Stimulated activated CD4-positive, alpha-beta T cell treated with anti-CD3 and anti-CD28 coated beads, Interleukin-15, amount 100 ng/mL, for 48 hours (primary cell): ENCODE results near the gene DERA.
"Not testable (repeated sequence)": the region's sequence is repeated elsewhere in the genome, so short reads cannot be mapped to it uniquely, and the experiment has no call there.

Source experiments
- DNase-seq, 2 donors: peaks; one replicate each; pipeline ENCODE4 v3.0.0-alpha.2; 2020; ENCODE audit warnings: low read depth in 2 of 2

Gene DERA

DNA sequence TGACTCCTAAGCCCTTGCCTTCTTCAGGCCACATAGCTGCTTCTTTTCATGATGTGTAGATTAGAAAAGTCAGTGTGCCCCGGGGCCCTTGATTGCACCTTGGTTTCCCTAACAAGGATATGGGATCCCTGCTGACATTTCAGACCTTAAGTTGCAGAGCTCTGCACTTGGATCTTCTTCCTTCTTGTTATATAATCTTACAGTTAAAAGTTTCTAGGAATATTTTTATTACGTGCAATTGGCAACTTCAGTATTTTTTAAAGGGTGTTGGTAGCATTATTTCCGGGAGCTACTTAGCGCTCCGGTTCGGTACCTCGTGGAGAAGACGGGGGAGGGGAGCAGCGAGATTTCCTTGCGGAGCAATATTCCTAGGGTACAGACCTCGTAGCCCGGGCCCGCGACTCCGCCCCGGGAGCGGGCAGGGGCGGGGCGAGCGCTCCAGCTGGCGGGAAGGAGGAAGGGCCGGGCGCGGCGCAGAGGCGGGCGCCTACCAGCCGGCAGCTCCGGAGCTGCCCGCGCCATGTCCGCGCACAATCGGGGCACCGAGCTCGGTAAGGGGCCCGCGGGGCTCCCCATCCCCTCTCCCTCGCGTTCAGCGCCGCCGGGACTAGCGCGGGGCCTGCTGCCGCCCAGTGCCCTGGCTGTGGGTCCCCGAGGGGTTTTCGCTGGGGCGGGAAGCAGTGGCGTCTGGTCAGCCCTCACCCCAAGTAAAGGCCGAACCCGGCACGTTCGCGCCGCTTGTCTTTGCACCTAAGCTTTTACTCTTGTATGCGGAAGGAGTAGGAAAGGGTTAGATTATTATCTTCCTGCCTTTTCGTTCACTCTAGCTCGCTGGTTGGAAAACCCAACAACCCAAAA lies at the start of gene DERA:
TSS of gene DERA (plus strand) at position 469 of the 858 bp plus-strand sequence. CDS start at position 521, 52 bp downstream.
- peak; percentile 9 to 31 for DNase-seq

DNA sequence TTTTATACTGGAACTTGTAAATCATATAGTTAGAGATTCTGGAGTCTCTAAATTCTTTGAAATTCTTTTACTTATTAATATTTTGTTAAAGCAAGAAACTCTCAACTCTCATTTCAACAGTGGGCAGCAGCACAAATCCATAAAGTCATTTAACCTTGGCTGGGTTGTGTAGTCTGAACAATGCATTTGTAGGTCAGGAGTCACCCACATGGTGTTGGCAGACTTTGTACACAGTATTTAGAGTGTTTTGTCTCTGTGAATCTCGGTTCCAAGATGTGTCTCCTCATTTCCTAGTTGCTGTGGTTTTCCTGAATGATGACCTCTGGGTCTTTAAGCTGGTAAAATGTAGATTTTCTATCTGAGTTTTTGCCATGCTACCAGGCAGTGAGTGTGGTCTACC lies 49.7 kb upstream of the DERA start:
- DNase-seq: no peak

DNA sequence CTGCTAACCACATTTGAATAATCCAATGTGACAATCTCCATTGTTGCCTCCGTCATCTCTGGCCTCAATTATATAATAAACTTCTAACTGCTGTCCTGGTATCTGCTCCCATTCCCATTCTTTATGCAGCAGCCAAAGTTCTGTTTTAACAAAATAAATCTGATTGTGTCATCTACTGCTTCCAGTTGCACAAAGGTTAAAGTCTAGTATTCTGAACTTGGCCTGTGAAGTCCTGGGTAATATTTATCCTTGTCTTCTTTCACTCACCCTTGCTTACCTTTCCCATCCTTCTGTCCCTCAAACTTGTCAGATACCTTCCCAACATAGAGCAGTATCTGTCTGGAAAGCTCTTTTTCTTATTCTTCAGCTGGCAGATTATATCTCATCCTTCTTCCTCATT lies 48.3 kb upstream of the DERA start:
- no peak for DNase-seq

DNA sequence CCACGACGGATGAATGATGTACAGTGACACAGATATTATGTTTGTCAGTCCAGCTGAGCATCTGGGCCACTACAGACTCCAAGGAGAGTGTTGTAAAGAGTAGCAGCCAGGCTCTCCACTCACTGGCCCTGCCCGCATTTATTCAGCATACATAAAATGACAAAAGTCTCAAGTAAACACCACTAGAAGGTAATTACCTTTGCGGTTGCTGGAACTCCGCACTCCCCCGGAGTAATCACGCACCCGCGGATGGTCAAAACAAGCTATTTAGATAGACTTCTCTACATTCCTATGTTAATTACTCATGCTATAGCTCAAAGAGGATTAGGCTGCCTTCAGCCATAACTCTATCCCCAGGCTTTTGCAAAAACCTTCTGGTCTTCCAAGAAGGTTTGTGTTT lies 47.8 kb upstream of the DERA start:
- DNase-seq: no peak

DNA sequence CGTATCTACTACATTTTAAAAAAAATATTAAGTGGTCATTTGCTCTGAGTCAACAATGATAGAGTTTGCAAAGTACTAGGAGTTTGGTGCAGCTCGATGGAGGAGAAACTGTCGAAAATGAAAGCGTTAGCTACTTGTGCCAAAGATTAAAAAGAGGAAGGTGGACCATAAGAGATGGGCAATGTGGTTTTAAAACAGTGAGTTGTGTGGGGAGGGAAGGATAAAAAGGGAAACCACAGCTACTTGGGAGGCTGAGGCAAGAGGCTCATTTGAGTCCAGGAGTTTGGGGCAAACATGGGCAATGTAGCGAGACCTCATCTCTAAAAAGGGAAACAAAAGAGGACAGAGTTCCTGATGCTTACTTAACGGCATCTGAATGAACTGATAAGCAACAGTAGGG lies 47.1 kb upstream of the DERA start:
- DNase-seq: no peak

DNA sequence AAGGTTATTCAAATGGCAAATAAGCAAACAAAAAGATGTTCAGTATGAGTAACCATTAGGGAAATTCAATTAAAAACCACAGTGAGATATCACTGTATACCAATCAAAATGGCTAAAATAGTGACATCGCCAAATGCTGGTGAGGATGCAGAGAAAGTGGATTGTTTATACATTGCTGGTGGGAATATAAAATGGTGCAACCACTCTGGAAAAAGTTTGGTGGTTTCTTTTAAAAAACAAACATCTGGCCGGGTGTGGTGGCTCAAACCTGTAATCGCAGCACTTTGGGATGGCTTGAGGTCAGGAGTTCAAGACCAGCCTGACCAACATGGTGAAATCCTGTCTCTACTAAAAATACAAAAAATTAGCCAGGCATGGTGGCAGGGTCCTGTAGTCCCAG lies 42.9 kb upstream of the DERA start:
- no peak for DNase-seq

DNA sequence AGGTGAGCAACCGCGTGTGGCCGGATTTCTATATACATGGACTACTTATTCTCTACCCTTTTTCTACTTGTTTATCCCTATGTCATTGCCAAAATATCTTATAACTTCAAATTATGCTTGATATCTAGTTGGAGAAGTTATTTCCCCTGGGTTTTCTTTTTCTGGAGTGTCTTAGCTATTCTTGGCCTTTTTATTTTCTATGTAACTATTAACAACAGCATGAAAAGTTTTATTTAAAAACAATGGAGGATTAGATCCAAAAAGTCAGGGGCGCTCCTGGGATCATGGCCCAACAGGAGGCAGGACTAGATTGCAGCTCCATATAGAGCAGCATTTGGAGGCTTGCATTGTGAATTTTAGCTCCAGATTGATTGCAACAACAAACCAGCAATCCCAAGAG lies 37.6 kb upstream of the DERA start:
- no peak for DNase-seq

DNA sequence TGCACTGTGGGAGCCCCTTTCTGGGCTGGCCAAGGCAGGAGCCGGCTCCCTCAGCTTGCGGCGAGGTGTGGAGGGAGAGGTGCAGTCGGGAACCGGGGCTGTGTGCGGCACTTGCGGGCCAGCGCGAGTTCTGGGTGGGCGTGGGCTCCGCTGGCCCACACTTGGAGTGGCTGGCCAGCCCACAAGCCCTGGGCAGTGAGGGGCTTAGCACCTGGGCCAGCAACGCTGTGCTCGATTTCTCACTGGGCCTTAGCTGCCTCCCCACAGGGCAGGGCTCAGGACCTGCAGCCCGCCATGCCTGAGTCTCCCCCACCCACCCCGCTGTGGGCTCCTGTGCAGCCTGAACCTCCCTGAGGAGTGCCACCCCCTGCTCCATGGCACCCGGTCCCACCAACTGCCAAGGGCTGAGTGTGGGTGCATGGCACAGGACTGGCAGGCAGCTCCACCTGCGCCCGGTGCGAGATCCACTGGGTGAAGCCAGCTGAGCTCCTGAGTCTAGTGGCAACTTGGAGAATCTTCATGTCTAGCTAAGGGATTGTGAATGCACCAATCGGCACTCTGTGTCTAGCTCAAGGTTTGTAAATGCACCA lies 36.5 kb upstream of the DERA start:
- DNase-seq: not testable (repeated sequence)

DNA sequence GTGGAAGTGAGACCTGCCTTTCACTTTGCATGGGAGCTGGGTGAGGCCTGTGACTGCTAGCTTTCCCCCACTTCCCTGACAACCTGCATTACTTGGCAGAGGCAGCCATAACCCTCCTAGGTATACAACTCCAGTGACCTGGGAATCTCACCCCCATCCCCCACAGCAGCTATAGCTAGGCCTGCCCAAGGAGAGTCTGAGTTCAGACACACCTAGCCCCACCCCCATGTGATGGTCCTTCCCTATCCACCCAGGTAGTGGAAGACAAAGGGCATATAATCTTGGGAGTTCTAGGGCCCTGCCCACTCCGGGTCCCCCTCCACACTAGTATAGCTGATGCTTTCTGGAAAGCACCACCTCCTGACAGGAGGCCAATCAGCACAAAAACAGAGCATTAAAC lies 35.3 kb upstream of the DERA start:
- no peak for DNase-seq

DNA sequence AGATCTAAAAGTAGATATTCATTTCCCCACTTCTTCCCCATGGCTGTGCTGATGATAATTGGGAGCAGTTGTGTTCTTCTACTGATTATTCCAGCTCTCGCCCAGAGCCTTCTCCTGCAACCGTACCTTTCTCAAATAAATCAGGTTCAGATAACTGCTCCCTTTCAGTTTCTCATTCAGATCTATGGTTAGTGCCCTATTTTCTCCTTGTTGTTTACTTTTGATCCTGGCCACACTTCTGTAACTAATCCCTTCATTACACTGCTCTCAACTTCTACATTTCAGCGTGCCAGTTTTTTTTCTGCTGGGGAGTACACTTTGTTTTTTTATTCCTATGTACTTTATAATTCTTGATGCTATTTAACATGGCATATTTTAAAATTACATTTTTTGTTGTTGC lies 31.7 kb upstream of the DERA start:
- no peak for DNase-seq

DNA sequence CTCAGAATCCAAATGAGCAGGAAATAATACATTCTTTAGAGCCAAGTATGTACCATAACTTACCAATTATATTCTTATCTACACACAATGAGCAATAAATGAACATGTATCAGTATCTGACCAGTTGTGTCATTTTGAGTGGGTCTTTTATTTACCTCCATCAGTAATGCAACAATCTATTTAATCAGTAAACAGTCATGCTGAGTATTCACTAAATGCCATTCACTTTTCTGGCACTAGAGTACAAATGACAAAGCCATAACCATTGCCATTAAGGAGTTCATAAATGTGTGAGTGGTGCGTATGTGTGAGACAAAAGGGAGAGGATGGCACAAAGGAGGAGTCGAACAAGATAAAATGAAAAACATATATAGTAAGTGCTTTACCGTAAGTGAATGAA lies 30.4 kb upstream of the DERA start:
- no peak for DNase-seq

DNA sequence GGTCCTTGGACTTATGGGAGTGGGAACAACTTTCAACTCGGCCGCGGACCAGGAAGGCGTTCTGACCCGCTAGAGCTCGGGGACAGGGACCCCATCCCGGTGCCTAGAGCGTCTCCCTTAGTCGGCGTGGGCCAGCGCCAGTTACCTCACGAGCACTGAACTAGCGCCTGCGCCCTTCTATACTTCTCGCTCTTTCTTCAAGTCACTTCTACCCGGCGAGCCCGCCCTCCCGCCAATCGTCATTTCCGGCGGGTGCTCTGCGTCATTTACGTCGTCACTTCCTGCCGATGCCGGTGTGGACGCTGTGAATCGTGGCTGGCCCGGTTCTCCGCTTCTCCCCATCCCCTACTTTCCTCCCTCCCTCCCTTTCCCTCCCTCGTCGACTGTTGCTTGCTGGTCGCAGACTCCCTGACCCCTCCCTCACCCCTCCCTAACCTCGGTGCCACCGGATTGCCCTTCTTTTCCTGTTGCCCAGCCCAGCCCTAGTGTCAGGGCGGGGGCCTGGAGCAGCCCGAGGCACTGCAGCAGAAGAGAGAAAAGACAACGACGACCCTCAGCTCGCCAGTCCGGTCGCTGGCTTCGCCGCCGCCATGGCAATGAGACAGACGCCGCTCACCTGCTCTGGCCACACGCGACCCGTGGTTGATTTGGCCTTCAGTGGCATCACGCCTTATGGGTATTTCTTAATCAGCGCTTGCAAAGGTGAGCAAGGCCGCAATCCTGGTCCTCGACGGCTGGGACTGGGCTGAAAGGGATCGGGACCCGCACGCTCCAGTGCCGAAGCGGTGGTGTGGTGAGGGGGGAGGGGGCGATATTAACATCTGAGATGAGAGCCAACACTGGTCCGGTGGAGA lies 28.8 kb upstream of the DERA start, which contains the start of gene STRAP:
TSS of gene STRAP (plus strand) at position 270 of the 854 bp plus-strand sequence. CDS start at position 591, 321 bp downstream.
- peak; percentile 91 to 94 for DNase-seq

DNA sequence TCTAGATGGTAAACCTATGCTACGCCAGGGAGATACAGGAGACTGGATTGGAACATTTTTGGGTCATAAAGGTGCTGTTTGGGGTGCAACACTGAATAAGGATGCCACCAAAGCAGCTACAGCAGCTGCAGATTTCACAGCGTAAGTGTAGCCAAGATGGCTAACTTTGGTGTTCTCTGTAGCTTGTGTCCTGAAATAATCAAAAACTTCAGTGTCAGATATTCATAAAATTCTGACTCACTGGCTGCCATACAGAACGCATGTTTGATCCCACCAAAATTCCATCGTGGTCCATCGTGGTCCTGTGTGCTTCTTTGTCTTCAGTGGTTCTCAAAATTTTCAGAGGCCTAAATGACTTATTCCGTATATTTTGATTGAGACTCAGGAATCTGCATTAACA lies 27.6 kb upstream of the DERA start:
- DNase-seq: no peak

DNA sequence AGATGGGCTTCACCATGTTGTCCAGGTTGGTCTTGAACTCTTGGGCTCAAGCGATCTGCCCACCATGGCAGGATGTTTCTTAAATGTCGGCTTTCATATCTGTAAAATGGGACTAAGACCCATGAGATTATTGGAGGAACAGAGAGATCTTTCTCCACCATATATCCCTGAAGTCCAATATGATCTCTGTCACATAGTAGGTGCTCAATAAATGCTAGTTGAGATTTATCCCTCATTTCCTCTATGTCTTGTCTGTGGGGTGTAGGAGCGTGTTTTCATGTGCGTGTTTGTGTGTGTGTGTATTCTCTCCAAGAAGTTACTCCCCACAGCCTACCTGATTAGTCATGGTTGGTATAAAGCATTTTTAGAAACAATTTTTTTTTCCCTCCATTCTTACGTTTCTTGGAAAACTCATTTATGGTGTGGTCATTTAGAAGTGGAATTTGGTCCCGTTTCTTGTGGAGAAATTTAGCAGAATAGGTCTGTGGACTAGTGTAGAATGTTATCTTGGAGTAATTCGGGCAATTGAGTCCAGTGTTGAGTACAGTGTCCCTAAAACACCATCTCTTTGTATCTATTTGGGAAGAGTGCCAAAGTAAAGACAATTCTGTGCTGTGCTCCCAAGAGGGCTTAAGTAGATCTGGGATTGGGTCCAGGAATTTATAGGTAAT lies 24.6 kb upstream of the DERA start:
- no peak for DNase-seq

DNA sequence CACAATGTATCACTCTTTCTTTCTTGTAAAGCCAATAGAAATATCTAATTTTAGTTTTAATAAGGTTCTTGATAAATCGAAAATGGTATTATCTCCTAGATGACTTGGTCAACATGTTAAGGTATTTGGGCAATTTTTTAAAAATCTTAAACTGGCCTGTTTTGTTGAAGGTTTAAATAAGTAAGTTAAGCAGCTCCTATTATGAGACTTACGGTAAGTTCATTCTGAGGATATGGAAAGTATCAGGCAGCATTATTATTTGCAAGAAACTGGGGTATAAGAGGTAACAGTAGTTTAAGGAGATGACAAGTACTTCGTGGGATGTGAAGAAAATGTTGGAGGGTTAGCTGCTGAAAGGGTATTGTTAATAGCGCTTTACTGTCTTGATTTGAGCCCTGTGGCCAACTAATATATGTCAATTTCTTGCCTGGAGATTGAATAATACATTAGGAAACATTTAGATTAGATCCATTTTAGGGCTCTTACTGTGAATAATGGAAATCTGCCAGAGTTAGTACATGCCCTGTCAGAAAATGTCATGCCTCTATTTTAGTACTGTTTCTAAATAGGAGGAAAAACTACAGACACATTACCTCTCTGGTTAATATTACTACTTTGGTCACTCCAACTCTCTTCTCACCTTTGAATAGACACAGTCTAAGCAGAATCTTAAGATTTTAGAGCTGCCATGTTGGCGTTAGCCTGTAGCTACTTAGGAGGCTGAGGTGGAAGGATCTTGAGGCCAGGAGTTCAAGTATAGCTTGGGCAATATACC lies 23.9 kb upstream of the DERA start:
- no peak for DNase-seq

DNA sequence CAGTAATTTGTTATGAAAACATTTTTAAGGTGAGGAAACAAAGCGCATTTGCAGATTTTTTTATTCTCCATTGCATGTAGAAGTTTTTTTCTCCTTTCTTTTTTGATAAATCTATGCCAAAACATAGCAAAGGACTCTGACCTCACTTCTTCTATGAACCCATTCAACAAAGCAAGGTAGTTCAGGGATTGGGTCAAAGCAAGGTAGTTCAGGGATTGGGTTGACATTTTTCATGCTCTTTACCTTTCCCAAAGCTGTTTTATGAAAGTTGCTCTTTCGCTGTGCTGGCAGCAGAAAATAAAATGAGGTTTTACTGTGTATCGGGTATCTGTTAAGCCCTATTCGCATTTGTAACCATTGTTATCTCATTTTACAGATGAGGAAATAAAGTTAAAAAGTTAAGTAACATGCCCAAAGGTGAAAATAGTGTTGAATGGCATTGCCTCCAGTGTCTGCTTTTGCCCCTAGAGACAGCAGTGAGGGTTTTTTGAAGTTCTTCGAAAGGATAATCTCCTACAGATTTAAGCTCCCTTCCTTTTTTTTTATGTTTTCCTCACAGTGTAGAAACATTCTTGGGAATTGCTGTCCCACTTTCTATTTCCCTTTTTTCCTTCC lies 18.4 kb upstream of the DERA start:
- no peak for DNase-seq

DNA sequence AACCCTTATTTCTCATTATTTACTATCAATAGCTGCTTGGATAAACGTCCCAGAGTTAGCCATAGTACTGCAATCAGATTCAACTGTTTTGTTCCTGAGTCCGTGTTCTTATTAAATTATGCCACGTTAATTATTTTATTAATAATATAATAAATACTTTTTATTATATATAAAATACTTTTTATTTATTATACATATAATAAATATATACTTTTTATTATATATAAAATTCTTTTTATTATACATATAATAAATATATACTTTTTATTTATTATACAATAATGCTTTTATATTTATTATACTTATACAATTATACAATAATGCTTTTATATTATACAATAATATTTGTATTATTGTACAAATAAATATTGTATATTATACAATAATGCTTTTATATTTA lies 17.9 kb upstream of the DERA start:
- DNase-seq: no peak

DNA sequence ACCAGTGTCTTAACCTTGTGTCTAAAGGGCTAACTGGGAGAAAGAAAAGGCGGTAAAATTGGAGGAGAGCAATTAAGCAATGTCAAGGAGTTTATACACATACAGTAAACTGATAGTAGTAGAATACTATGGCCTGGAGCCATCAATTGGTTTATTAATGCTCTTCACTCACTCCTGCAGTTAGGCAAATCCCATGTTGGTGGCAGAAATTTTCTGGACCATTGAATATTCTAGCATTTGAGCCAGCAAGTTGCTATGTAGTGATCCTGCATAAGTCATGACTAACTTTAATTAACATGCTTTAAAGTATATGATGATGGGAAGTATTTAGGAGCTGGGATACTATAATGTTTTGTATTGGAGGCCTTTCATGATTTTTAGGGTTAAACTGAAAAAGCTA lies 14.3 kb upstream of the DERA start:
- DNase-seq: no peak

DNA sequence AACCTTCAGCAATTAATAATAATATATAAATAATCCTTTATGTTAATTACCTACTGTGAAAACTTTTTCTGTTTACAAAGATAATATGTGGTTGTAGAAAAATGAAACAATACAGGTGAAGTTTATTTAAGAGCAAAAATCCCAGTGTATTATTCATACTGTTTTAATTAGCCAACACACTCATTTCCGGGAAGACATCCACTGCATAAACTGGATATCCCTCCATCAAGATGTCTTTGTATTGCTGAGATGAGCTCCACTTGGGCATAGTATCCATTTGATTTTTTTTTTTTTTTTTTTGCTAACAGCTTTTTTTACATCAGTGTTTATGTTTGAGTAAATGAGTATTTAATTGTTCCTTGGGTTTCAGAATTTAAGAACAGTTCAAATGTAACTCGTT lies 13.7 kb upstream of the DERA start:
- no peak for DNase-seq

DNA sequence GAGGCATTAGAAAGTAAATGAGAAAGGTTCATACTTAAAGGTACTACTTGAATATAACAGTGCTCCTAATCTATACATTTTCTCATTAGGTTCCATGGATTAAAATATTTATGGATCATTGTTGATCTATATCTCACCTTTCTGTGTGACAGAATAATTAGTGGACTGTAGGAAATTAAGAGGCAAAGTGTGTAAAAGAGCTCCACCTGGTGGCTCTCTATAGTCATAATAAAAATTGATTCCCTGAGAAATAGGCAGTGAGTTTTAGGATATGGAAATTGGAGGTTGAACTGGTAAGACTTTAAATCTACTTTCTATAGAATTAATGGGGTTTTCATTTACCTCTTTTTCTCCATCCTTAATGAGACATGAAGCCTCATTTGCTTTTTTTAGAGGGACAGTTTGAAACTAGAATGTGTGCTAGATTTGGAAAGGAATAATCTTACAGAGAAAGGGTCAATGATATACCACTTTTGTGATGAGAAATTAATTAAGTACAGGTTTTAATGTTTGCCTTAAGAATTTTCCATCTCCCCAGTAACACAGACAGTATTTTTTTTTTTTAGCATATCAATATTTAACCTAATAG lies 11.8 kb upstream of the DERA start:
- DNase-seq: no peak
